CD14-positive monocyte (primary cell): Measurements from ENCODE around the gene SMARCA4. TPM values are rescaled to one million over a fixed set of nuclear protein-coding genes. Genes with fewer than 3 reads are reported as not detected.
A peak's percentile ranks its signal among the peaks of the same experiment; 100 is the strongest.

Experiments used
- DNase-seq, 3 donors: peaks; one replicate each; pipeline ENCODE4 v3.0.0-alpha.2; 2011 to 2022
- H2AFZ ChIP-seq: 2 replicates; pipeline ENCODE4 v1.6.0; 2012; ENCODE audit warnings: mild to moderate bottlenecking, low read depth, low read length, inconsistent platforms; ENCODE audit not compliant: insufficient read depth, poor library complexity, severe bottlenecking
- H3K27ac ChIP-seq, 2 donors: 1 replicate in 1 of 2; 2 replicates in 1 of 2; pipeline ENCODE4 v1.5.1; 2012 to 2013; ENCODE audit warnings: low read length in 2 of 2, control low read depth in 1 of 2, inconsistent platforms in 1 of 2, low read depth in 1 of 2, mild to moderate bottlenecking in 1 of 2
- H3K27me3 ChIP-seq, 2 donors: one replicate each; pipeline versions ENCODE4 v1.6.0 to v1.6.1; 2011 to 2013; ENCODE audit warnings: low read length in 2 of 2; ENCODE audit not compliant: control insufficient read depth in 2 of 2, insufficient read depth in 2 of 2
- H3K36me3 ChIP-seq, 2 donors: replicated peaks in 1 of 2; 1 replicate in 1 of 2; 2 replicates in 1 of 2; pipeline versions ENCODE4 v1.5.1 to v1.6.1; 2012 to 2013; ENCODE audit warnings: low read length in 2 of 2, control low read depth in 1 of 2, inconsistent platforms in 1 of 2, mild to moderate bottlenecking in 1 of 2; ENCODE audit not compliant: insufficient read depth in 2 of 2, control insufficient read depth in 1 of 2
- H3K4me1 ChIP-seq, 2 donors: 1 replicate in 1 of 2; 2 replicates in 1 of 2; pipeline versions ENCODE4 v1.5.1 to v1.6.1; 2012 to 2013; ENCODE audit warnings: low read length in 2 of 2, control low read depth in 1 of 2, inconsistent platforms in 1 of 2, mild to moderate bottlenecking in 1 of 2, moderate library complexity in 1 of 2; ENCODE audit not compliant: insufficient read depth in 2 of 2, control insufficient read depth in 1 of 2
- H3K4me2 ChIP-seq: replicated peaks from 2 replicates; pipeline ENCODE3; 2012; ENCODE audit warnings: low read length, moderate library complexity, mild to moderate bottlenecking; ENCODE audit not compliant: poor library complexity, severe bottlenecking; ENCODE audit errors: extremely low read depth
- H3K4me3 ChIP-seq, 3 experiments: fragments of 200-600 bp in 1 of 3; sonication (generic) in 1 of 3; replicated peaks in 1 of 3; 1 replicate in 2 of 3; 2 replicates in 1 of 3; pipeline ENCODE4 v1.5.1; 2011 to 2013; ENCODE audit warnings: low read length in 3 of 3, mild to moderate bottlenecking in 3 of 3, control low read depth in 2 of 3, low read depth in 2 of 3, inconsistent platforms in 1 of 3, moderate library complexity in 1 of 3
- H3K79me2 ChIP-seq: 2 replicates; pipeline ENCODE4 v1.6.0; 2012; ENCODE audit warnings: mild to moderate bottlenecking, control low read depth, inconsistent platforms, low read length, moderate library complexity; ENCODE audit not compliant: insufficient read depth
- H3K9ac ChIP-seq: 2 replicates; pipeline ENCODE4 v1.6.0; 2017; ENCODE audit warnings: low read length, mild to moderate bottlenecking; ENCODE audit not compliant: insufficient read depth, poor library complexity, severe bottlenecking
- H3K9me3 ChIP-seq, 2 donors: replicated peaks in 1 of 2; 1 replicate in 1 of 2; 2 replicates in 1 of 2; pipeline versions ENCODE4 v1.5.1 to v1.6.1; 2012 to 2013; ENCODE audit warnings: low read length in 2 of 2, control low read depth in 1 of 2; ENCODE audit not compliant: control insufficient read depth in 1 of 2, insufficient read depth in 1 of 2
- H4K20me1 ChIP-seq: 2 replicates; pipeline ENCODE4 v1.6.0; 2012; ENCODE audit warnings: mild to moderate bottlenecking, low read length, control low read depth, moderate library complexity; ENCODE audit not compliant: insufficient read depth
- H3K27ac Mint-ChIP-seq, 7 donors: one replicate each; pipeline ENCODE4 v1.8.0; 2020; ENCODE audit warnings: mild to moderate bottlenecking in 7 of 7, mixed read lengths in 7 of 7, moderate library complexity in 6 of 7, inconsistent platforms in 2 of 7
- H3K27me3 Mint-ChIP-seq, 3 donors: one replicate each; pipeline ENCODE4 v1.8.0; 2021 to 2022; ENCODE audit warnings: low read depth in 3 of 3, mild to moderate bottlenecking in 3 of 3, mixed read lengths in 3 of 3, moderate library complexity in 3 of 3, inconsistent platforms in 1 of 3
- H3K36me3 Mint-ChIP-seq, 2 donors: one replicate each; pipeline ENCODE4 v1.8.0; 2020; ENCODE audit warnings: mixed read lengths in 2 of 2, inconsistent platforms in 1 of 2, mild to moderate bottlenecking in 1 of 2
- H3K4me1 Mint-ChIP-seq: one replicate; pipeline ENCODE4 v1.8.0; 2020; ENCODE audit warnings: mild to moderate bottlenecking, mixed read lengths
- H3K4me3 Mint-ChIP-seq, 2 donors: one replicate each; pipeline ENCODE4 v1.8.0; 2020; ENCODE audit warnings: mild to moderate bottlenecking in 2 of 2, mixed read lengths in 2 of 2, moderate library complexity in 1 of 2
- H3K9me3 Mint-ChIP-seq, 7 donors: one replicate each; pipeline ENCODE4 v1.8.0; 2020 to 2022; ENCODE audit warnings: mixed read lengths in 7 of 7, mild to moderate bottlenecking in 6 of 7, moderate library complexity in 6 of 7, inconsistent platforms in 2 of 7
- CTCF ChIP-seq: fragments of 200-600 bp; IDR thresholded peaks from one replicate; pipeline ENCODE4 v1.8.0; 2022; ENCODE audit warnings: antibody characterized with exemption, mild to moderate bottlenecking
- WGBS: methylation state at CpG from one replicate; pipeline ENCODE4 v1.1.5; 2013; ENCODE audit warnings: missing lambda C conversion rate; ENCODE audit not compliant: insufficient coverage; 5-methylcytosine and 5-hydroxymethylcytosine counted together
- intact Hi-C, 2 donors: fragments of 100-400 bp; cut with micrococcal nuclease; formaldehyde crosslinking; loops; one replicate each; pipeline versions ENCODE4 v1.15.0 to v1.15.1; 2023
- polyA plus RNA-seq, 3 donors: library from polyadenylated mRNA; depleted of rRNA in 1 of 3; unstranded in 2 of 3; stranded (reverse) in 1 of 3; fragments of 300-500 nt in 2 of 3; fragments of >200 nt in 1 of 3; fragmentation: Illumina TruSeq in 2 of 3; gene quantifications; 1 replicate in 2 of 3; 2 replicates in 1 of 3; pipeline ENCODE4 v1.2.3, GENCODE V29; 2012 to 2021

Gene SMARCA4
- polyA plus RNA-seq, 3 donors: 5.1 to 53.3 (median 7.0) TPM

GRCh38 chr19:10968527-10969135, 7.8 kb downstream of the SMARCA4 start:
- Histone ChIP-seq H2AFZ (no peak overlapping the region), H3K9me3 (no peaks in the 10 kb centered on the region), H4K20me1 (peaks cover 92% of the 10 kb centered on the region), H3K4me1 (peaks cover 0 to 2% of the 10 kb centered on the region in 2 donors), H3K79me2 (peaks cover 95% of the 10 kb centered on the region), H3K27me3 (no peaks in the 10 kb centered on the region), H3K36me3 (peaks cover 0 to 6% of the 10 kb centered on the region in 2 donors), H3K9ac (no peak overlapping the region), H3K4me2 (no peak overlapping the region), H3K27ac (peak overlapping the region in 1 of 2 donors; percentile 48), H3K4me3 (no peak overlapping the region)
- Mint-ChIP-seq H3K4me1 (peaks cover 26% of the 10 kb centered on the region), H3K36me3 (peaks cover 3 to 16% of the 10 kb centered on the region in 2 donors), H3K4me3 (no peak overlapping the region), H3K27ac (peak overlapping the region in 3 of 7 donors; percentile 12 to 72 (median 35)), H3K9me3 (peaks cover 0 to 6% (median 0%) of the 10 kb centered on the region in 7 donors), H3K27me3 (no peaks in the 10 kb centered on the region)
- no peak for DNase-seq
- WGBS: 83% methylated on average over 8 of the region's 10 CpGs
- no peak for TF ChIP-seq CTCF
- intact Hi-C loops: no loop called here

GRCh38 chr19:10971107-10971726, 10.4 kb downstream of the SMARCA4 start:
- no peaks in the 10 kb centered on the region for H3K27me3 Mint-ChIP-seq
- peaks cover 31% of the 10 kb centered on the region for H3K4me1 Mint-ChIP-seq
- Histone ChIP-seq H3K4me2 (no peak overlapping the region), H3K27me3 (no peaks in the 10 kb centered on the region), H2AFZ (no peak overlapping the region), H3K36me3 (no peaks in the 10 kb centered on the region), H3K4me3 (no peak overlapping the region), H3K4me1 (peaks cover 0 to 5% of the 10 kb centered on the region in 2 donors), H3K79me2 (peaks cover 93% of the 10 kb centered on the region), H4K20me1 (peaks cover 90% of the 10 kb centered on the region), H3K9me3 (no peaks in the 10 kb centered on the region), H3K9ac (no peak overlapping the region), H3K27ac (no peak overlapping the region)
- DNase-seq: no peak
- peaks cover 3 to 12% of the 10 kb centered on the region in 2 donors for H3K36me3 Mint-ChIP-seq
- no peak for TF ChIP-seq CTCF
- peaks cover 0 to 7% (median 0%) of the 10 kb centered on the region in 7 donors for H3K9me3 Mint-ChIP-seq
- H3K27ac Mint-ChIP-seq: peak overlapping the region in 2 of 7 donors; percentile 8 to 63
- H3K4me3 Mint-ChIP-seq: no peak overlapping the region
- intact Hi-C loops: no loop called here
- 97% methylated on average over 4 of the region's 8 CpGs for WGBS
